Measurements from ENCODE around the gene GJA3.

GJA3 gene

GRCh38 chr13:20118268-20119140, 42.3 kb downstream of the GJA3 start:
- Histone ChIP-seq H2BK12ac (ENCODE audit: low read length) (no peak overlapping the region), H2BK5ac (ENCODE audit: low read depth, low read length, poor library complexity) (no peak overlapping the region), H3K23ac (ENCODE audit: low read length) (peak overlapping the region; percentile 27), H2AFZ (ENCODE audit: insufficient read depth, low read length, poor library complexity) (peak overlapping the region; percentile 20), H4K12ac (ENCODE audit: low read depth, low read length) (no peak overlapping the region), H3K4me3 (ENCODE audit: low read depth, low read length) (peak overlapping the region; percentile 67), H3K9me3 (ENCODE audit: insufficient read depth, low read depth, low read length) (no peaks in the 10 kb centered on the region), H3K79me2 (ENCODE audit: control insufficient read depth, insufficient read depth, low read length, poor library complexity) (no peaks in the 10 kb centered on the region), H2AK5ac (ENCODE audit: low read length) (no peak overlapping the region), H3K18ac (ENCODE audit: low read length) (no peak overlapping the region), H4K91ac (ENCODE audit: low read depth, low read length) (no peak overlapping the region), H3K4me2 (ENCODE audit: low read length) (peak overlapping the region; percentile 96), H3K4ac (ENCODE audit: low read depth, low read length) (no peak overlapping the region), H3K79me1 (ENCODE audit: low read length) (no peaks in the 10 kb centered on the region), H3K27me3 (ENCODE audit: insufficient read depth, low read length) (peaks cover 2% of the 10 kb centered on the region), H3K9ac (ENCODE audit: low read length) (peak overlapping the region; percentile 42), H3K4me1 (ENCODE audit: control insufficient read depth in 1 of 2, insufficient read depth in 2 of 2, low read length in 2 of 2) (peaks cover 4 to 7% of the 10 kb centered on the region in 2 experiments), H4K8ac (ENCODE audit: low read depth, low read length) (peak overlapping the region; percentile 2), H3K27ac (ENCODE audit: low read depth, low read length) (no peak overlapping the region), H3K14ac (ENCODE audit: low read length) (no peak overlapping the region), H3K36me3 (ENCODE audit: control insufficient read depth in 1 of 2, insufficient read depth in 2 of 2, low read length in 2 of 2) (no peaks in the 10 kb centered on the region), H2BK120ac (ENCODE audit: insufficient read depth, low read length, poor library complexity) (no peak overlapping the region)
- WGBS (ENCODE audit: extremely low coverage, insufficient coverage, insufficient read length), result no CpG with 5 or more reads among the region's 55 CpGs
- DNase-seq, result peak; percentile 45 to 72

GRCh38 chr13:20116213-20116612, 44.6 kb downstream of the GJA3 start:
- Histone ChIP-seq H4K12ac (ENCODE audit: low read depth, low read length) (no peak overlapping the region), H4K91ac (ENCODE audit: low read depth, low read length) (no peak overlapping the region), H3K23ac (ENCODE audit: low read length) (no peak overlapping the region), H3K36me3 (ENCODE audit: control insufficient read depth in 1 of 2, insufficient read depth in 2 of 2, low read length in 2 of 2) (no peaks in the 10 kb centered on the region), H3K14ac (ENCODE audit: low read length) (no peak overlapping the region), H3K9me3 (ENCODE audit: insufficient read depth, low read depth, low read length) (no peaks in the 10 kb centered on the region), H3K79me2 (ENCODE audit: control insufficient read depth, insufficient read depth, low read length, poor library complexity) (no peaks in the 10 kb centered on the region), H2BK5ac (ENCODE audit: low read depth, low read length, poor library complexity) (no peak overlapping the region), H3K9ac (ENCODE audit: low read length) (no peak overlapping the region), H2BK120ac (ENCODE audit: insufficient read depth, low read length, poor library complexity) (no peak overlapping the region), H3K4me2 (ENCODE audit: low read length) (no peak overlapping the region), H2AK5ac (ENCODE audit: low read length) (no peak overlapping the region), H3K4ac (ENCODE audit: low read depth, low read length) (no peak overlapping the region), H3K4me1 (ENCODE audit: control insufficient read depth in 1 of 2, insufficient read depth in 2 of 2, low read length in 2 of 2) (peaks cover 4 to 7% of the 10 kb centered on the region in 2 experiments), H3K18ac (ENCODE audit: low read length) (no peak overlapping the region), H3K27ac (ENCODE audit: low read depth, low read length) (no peak overlapping the region), H2AFZ (ENCODE audit: insufficient read depth, low read length, poor library complexity) (no peak overlapping the region), H2BK12ac (ENCODE audit: low read length) (no peak overlapping the region), H3K27me3 (ENCODE audit: insufficient read depth, low read length) (peaks cover 2% of the 10 kb centered on the region), H3K79me1 (ENCODE audit: low read length) (no peaks in the 10 kb centered on the region), H3K4me3 (ENCODE audit: low read depth, low read length) (no peak overlapping the region), H4K8ac (ENCODE audit: low read depth, low read length) (no peak overlapping the region)
- DNase-seq, result no peak
- WGBS (ENCODE audit: extremely low coverage, insufficient coverage, insufficient read length), result no CpG with 5 or more reads among the region's 6 CpGs

GRCh38 chr13:20114066-20114610, 46.7 kb downstream of the GJA3 start:
- H3K79me2 ChIP-seq (ENCODE audit: control insufficient read depth, insufficient read depth, low read length, poor library complexity), result no peaks in the 10 kb centered on the region
- H3K4me2 ChIP-seq (ENCODE audit: low read length), result no peak overlapping the region
- peaks cover 4 to 7% of the 10 kb centered on the region in 2 experiments for H3K4me1 ChIP-seq (ENCODE audit: control insufficient read depth in 1 of 2, insufficient read depth in 2 of 2, low read length in 2 of 2)
- no peak for DNase-seq
- H4K8ac ChIP-seq (ENCODE audit: low read depth, low read length), result no peak overlapping the region
- H4K91ac ChIP-seq (ENCODE audit: low read depth, low read length), result no peak overlapping the region
- no peak overlapping the region for H3K27ac ChIP-seq (ENCODE audit: low read depth, low read length)
- no peak overlapping the region for H3K14ac ChIP-seq (ENCODE audit: low read length)
- no peak overlapping the region for H2BK120ac ChIP-seq (ENCODE audit: insufficient read depth, low read length, poor library complexity)
- no CpG with 5 or more reads among the region's 10 CpGs for WGBS (ENCODE audit: extremely low coverage, insufficient coverage, insufficient read length)
- no peak overlapping the region for H2BK5ac ChIP-seq (ENCODE audit: low read depth, low read length, poor library complexity)
- H3K18ac ChIP-seq (ENCODE audit: low read length), result no peak overlapping the region
- no peak overlapping the region for H3K23ac ChIP-seq (ENCODE audit: low read length)
- no peaks in the 10 kb centered on the region for H3K9me3 ChIP-seq (ENCODE audit: insufficient read depth, low read depth, low read length)
- no peak overlapping the region for H3K4ac ChIP-seq (ENCODE audit: low read depth, low read length)
- H3K4me3 ChIP-seq (ENCODE audit: low read depth, low read length), result no peak overlapping the region
- no peak overlapping the region for H3K9ac ChIP-seq (ENCODE audit: low read length)
- no peak overlapping the region for H4K12ac ChIP-seq (ENCODE audit: low read depth, low read length)
- peaks cover 2% of the 10 kb centered on the region for H3K27me3 ChIP-seq (ENCODE audit: insufficient read depth, low read length)
- H2BK12ac ChIP-seq (ENCODE audit: low read length), result no peak overlapping the region
- H2AFZ ChIP-seq (ENCODE audit: insufficient read depth, low read length, poor library complexity), result no peak overlapping the region
- H3K36me3 ChIP-seq (ENCODE audit: control insufficient read depth in 1 of 2, insufficient read depth in 2 of 2, low read length in 2 of 2), result no peaks in the 10 kb centered on the region
- no peak overlapping the region for H2AK5ac ChIP-seq (ENCODE audit: low read length)
- no peaks in the 10 kb centered on the region for H3K79me1 ChIP-seq (ENCODE audit: low read length)

GRCh38 chr13:20109037-20109436, 51.8 kb downstream of the GJA3 start:
- Histone ChIP-seq H3K79me2 (ENCODE audit: control insufficient read depth, insufficient read depth, low read length, poor library complexity) (no peaks in the 10 kb centered on the region), H2BK5ac (ENCODE audit: low read depth, low read length, poor library complexity) (no peak overlapping the region), H2AFZ (ENCODE audit: insufficient read depth, low read length, poor library complexity) (no peak overlapping the region)

More at GRCh38 chr13:20109037-20109436, 51.8 kb downstream of the GJA3 start:
- H2AK5ac ChIP-seq (ENCODE audit: low read length), result no peak overlapping the region
- no peak overlapping the region for H4K8ac ChIP-seq (ENCODE audit: low read depth, low read length)
- no peaks in the 10 kb centered on the region for H3K36me3 ChIP-seq (ENCODE audit: control insufficient read depth in 1 of 2, insufficient read depth in 2 of 2, low read length in 2 of 2)
- H3K27me3 ChIP-seq (ENCODE audit: insufficient read depth, low read length), result no peaks in the 10 kb centered on the region
- H3K79me1 ChIP-seq (ENCODE audit: low read length), result no peaks in the 10 kb centered on the region
- no peak overlapping the region for H3K4me2 ChIP-seq (ENCODE audit: low read length)
- no peak overlapping the region for H3K14ac ChIP-seq (ENCODE audit: low read length)
- no peak for DNase-seq
- no peak overlapping the region for H3K4ac ChIP-seq (ENCODE audit: low read depth, low read length)
- WGBS (ENCODE audit: extremely low coverage, insufficient coverage, insufficient read length), result no CpG with 5 or more reads among the region's 2 CpGs
- H3K9ac ChIP-seq (ENCODE audit: low read length), result no peak overlapping the region
- H3K4me1 ChIP-seq (ENCODE audit: control insufficient read depth in 1 of 2, insufficient read depth in 2 of 2, low read length in 2 of 2), result no peaks in the 10 kb centered on the region
- H2BK120ac ChIP-seq (ENCODE audit: insufficient read depth, low read length, poor library complexity), result no peak overlapping the region
- no peak overlapping the region for H3K4me3 ChIP-seq (ENCODE audit: low read depth, low read length)
- H3K18ac ChIP-seq (ENCODE audit: low read length), result no peak overlapping the region
- H4K12ac ChIP-seq (ENCODE audit: low read depth, low read length), result no peak overlapping the region
- H2BK12ac ChIP-seq (ENCODE audit: low read length), result no peak overlapping the region
- no peak overlapping the region for H4K91ac ChIP-seq (ENCODE audit: low read depth, low read length)
- H3K9me3 ChIP-seq (ENCODE audit: insufficient read depth, low read depth, low read length), result no peaks in the 10 kb centered on the region
- no peak overlapping the region for H3K27ac ChIP-seq (ENCODE audit: low read depth, low read length)
- H3K23ac ChIP-seq (ENCODE audit: low read length), result no peak overlapping the region
